ENCODE results near the gene CKAP5. TPM values are rescaled to one million over a fixed set of nuclear protein-coding genes. Genes with fewer than 3 reads are reported as not detected.
"Not testable (repeated sequence)": the region's sequence is repeated elsewhere in the genome, so short reads cannot be mapped to it uniquely, and the experiment has no call there.

CKAP5 gene
- polyA plus RNA-seq, 1 experiment = 114 TPM

DNA sequence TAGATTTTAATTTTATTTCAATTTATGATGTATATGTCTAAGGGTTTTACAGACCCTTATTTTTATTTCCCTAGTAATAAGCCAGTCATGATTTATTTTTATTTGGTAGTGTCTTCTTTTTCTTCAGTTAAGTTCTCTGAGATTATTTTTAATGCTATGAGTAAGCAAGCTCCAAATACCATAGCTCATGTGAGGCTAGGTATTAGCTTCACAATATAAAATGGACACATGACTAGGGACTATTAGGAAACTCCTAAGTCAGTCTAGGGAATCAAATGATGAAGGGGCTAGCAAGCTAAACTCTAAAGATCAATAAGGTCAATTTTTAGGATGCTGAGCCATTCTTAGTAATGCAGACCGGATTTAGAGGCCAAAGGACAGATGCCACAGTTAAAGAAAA is 45.9 kb downstream of the CKAP5 start:
- ChIA-PET POLR2A (no interaction called here), CTCF (no interaction called here)
- H3K27me3 ChIP-seq (ENCODE audit: control insufficient read depth, insufficient read depth, low read length) = no peaks in the 10 kb centered on the region
- H3K4me3 ChIP-seq (ENCODE audit: low read depth, low read length) = no peak overlapping the region
- no peak overlapping the region for H3K27ac ChIP-seq (ENCODE audit: low read depth, low read length)
- TF ChIP-seq, protein P1, sequence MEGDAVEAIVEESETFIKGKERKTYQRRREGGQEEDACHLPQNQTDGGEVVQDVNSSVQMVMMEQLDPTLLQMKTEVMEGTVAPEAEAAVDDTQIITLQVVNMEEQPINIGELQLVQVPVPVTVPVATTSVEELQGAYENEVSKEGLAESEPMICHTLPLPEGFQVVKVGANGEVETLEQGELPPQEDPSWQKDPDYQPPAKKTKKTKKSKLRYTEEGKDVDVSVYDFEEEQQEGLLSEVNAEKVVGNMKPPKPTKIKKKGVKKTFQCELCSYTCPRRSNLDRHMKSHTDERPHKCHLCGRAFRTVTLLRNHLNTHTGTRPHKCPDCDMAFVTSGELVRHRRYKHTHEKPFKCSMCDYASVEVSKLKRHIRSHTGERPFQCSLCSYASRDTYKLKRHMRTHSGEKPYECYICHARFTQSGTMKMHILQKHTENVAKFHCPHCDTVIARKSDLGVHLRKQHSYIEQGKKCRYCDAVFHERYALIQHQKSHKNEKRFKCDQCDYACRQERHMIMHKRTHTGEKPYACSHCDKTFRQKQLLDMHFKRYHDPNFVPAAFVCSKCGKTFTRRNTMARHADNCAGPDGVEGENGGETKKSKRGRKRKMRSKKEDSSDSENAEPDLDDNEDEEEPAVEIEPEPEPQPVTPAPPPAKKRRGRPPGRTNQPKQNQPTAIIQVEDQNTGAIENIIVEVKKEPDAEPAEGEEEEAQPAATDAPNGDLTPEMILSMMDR (IDR thresholded peaks at IDR 0.05; ENCODE audit: low read depth, low read length) = no peak
- H3K9me3 ChIP-seq (ENCODE audit: control insufficient read depth, insufficient read depth, low read length) = no peaks in the 10 kb centered on the region
- no peak for DNase-seq (ENCODE audit: low read depth, low spot score)

DNA sequence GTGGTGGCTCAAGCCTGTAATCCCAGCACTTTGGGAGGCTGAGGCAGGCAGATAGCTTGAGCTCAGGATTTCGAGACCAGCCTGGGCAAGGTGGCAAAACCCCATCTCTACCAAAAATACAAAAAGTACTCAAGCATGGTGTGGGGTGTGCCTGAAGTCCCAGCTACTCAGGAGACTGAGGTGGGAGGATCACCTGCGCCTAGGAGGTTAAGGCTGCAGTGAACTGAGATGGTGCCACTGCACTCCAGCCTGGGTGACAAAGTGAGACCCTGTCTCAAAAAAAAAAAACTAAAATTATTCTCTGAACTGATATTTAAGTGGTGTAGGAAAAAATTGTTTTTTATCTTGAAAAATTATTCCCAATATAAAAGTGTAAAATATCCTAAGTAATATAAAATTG is 46.4 kb downstream of the CKAP5 start:
- H3K27ac ChIP-seq (ENCODE audit: low read depth, low read length); H3K9me3 ChIP-seq (ENCODE audit: control insufficient read depth, insufficient read depth, low read length); POLR2A ChIA-PET; DNase-seq (ENCODE audit: low read depth, low spot score); H3K4me3 ChIP-seq (ENCODE audit: low read depth, low read length); CTCF ChIA-PET; H3K27me3 ChIP-seq (ENCODE audit: control insufficient read depth, insufficient read depth, low read length): not testable (repeated sequence)

DNA sequence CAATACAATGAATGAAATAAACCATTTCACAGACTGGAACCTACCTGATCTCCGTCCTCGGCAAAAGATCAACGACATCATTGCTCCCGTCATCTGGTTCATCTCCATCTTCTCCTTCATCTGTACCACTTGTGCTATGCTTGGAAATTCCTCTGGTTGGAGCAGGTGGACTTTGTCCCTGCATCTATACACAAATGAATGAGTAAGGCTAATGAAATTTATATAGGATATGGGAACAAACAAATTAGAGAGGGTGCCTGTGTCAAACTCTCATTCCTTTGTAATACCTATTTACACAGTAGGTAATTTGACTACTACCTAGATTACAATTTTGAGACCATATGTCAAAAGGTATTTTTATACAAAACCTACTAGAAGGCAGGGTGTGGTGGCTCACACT is 67.7 kb downstream of the CKAP5 start:
- TF ChIP-seq, protein P1 (IDR thresholded peaks at IDR 0.05; ENCODE audit: low read depth, low read length) = no peak
- H3K27ac ChIP-seq (ENCODE audit: low read depth, low read length) = no peak overlapping the region
- no peaks in the 10 kb centered on the region for H3K27me3 ChIP-seq (ENCODE audit: control insufficient read depth, insufficient read depth, low read length)
- no peaks in the 10 kb centered on the region for H3K9me3 ChIP-seq (ENCODE audit: control insufficient read depth, insufficient read depth, low read length)
- ChIA-PET POLR2A (no interaction called here), CTCF (no interaction called here)
- H3K4me3 ChIP-seq (ENCODE audit: low read depth, low read length) = no peak overlapping the region
- DNase-seq (ENCODE audit: low read depth, low spot score) = no peak

DNA sequence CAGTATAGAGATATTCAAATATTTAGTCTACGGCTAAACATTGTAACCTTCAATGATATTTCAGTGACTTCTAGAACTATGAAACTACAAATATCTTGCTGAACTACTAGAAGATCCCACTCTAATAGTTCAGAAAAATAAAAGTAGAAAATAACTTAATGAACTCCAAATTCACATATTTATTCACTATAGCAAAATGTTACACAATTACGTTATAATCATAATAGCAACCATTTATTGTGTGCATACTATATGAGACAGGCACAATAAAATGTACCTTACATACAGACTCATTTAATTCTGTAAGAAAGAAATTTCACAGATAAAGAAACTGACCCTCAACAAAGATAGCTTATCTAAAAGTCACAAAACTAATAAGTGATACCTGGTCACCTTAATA is 69.2 kb downstream of the CKAP5 start:
- H3K9me3 ChIP-seq (ENCODE audit: control insufficient read depth, insufficient read depth, low read length) = no peaks in the 10 kb centered on the region
- CTCF ChIA-PET = no interaction called here
- POLR2A ChIA-PET = no interaction called here
- TF ChIP-seq, protein P1 (IDR thresholded peaks at IDR 0.05; ENCODE audit: low read depth, low read length) = no peak
- DNase-seq (ENCODE audit: low read depth, low spot score) = no peak
- no peaks in the 10 kb centered on the region for H3K27me3 ChIP-seq (ENCODE audit: control insufficient read depth, insufficient read depth, low read length)
- H3K27ac ChIP-seq (ENCODE audit: low read depth, low read length) = no peak overlapping the region
- H3K4me3 ChIP-seq (ENCODE audit: low read depth, low read length) = no peak overlapping the region

DNA sequence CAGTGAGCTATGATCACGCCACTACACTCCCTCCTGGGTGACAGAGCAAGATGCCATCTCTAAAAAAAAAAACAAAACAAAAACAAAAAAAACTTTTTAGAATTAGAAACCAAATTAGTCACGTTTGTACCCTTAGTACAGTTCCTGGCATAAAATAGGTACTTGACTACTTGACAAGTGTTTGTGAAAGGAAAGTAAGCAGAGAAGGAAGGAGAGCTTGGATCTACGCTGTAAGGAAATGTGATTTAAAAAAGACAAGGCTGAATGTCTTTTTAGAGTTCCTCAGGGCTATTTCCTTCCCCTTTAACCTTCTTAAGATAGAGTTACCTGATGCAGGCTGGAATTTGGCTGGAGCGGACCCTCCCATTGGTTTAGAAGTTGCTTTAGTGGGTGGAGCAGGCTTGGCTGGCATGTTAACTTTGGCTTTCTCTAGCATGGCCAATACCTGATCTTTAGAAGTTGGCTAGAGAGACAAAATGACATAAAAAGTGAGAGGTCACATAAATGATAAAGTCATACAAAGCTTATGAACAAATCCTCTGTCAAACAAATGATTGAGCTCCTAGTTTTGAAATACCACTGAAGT is 76.4 kb downstream of the CKAP5 start:
- no peak for DNase-seq (ENCODE audit: low read depth, low spot score)
- Histone ChIP-seq H3K9me3 (ENCODE audit: control insufficient read depth, insufficient read depth, low read length) (no peaks in the 10 kb centered on the region), H3K27ac (ENCODE audit: low read depth, low read length) (no peak overlapping the region), H3K27me3 (ENCODE audit: control insufficient read depth, insufficient read depth, low read length) (no peaks in the 10 kb centered on the region), H3K4me3 (ENCODE audit: low read depth, low read length) (no peak overlapping the region)
- TF ChIP-seq, protein P1 (IDR thresholded peaks at IDR 0.05; ENCODE audit: low read depth, low read length) = no peak
- POLR2A ChIA-PET = no interaction called here
- CTCF ChIA-PET = interaction anchor here (0.6 kb wide), 1 partner anchor 120 kb away, joined by 3 read pairs; no protein-coding TSS in a partner anchor

DNA sequence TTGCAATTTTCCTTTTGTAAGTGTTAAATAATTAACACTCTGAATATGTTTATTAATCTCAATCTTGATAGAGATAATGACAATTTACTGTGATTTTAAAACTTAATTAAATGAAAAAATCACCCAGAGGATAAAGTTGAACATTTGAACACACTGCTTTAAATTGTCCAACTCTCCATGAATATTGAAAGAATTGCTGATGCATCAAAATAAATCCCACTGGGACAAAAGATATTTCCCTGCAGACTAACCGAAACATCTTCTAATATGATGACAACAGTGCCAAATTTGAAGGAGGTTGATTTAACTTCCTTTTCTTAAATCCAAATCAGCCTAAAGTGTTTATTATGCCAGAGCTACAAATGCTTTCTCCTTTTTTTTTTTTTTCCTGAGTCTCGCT is 79.4 kb downstream of the CKAP5 start:
- no peaks in the 10 kb centered on the region for H3K27me3 ChIP-seq (ENCODE audit: control insufficient read depth, insufficient read depth, low read length)
- H3K4me3 ChIP-seq (ENCODE audit: low read depth, low read length) = no peak overlapping the region
- TF ChIP-seq, protein P1 (IDR thresholded peaks at IDR 0.05; ENCODE audit: low read depth, low read length) = no peak
- DNase-seq (ENCODE audit: low read depth, low spot score) = no peak
- CTCF ChIA-PET = no interaction called here
- POLR2A ChIA-PET = interaction anchor here (0.6 kb wide), 1 partner anchor 553 kb away, joined by 4 read pairs; no protein-coding TSS in a partner anchor
- no peaks in the 10 kb centered on the region for H3K9me3 ChIP-seq (ENCODE audit: control insufficient read depth, insufficient read depth, low read length)
- H3K27ac ChIP-seq (ENCODE audit: low read depth, low read length) = no peak overlapping the region

Data from AG04450 (cell line).